HL-60 (cell line): ENCODE data around the gene SECISBP2.

Source experiments
- DNase-seq, 2 experiments: peaks; one replicate each; pipeline ENCODE4 v3.0.0-alpha.2; 2010 to 2020; ENCODE audit warnings: low read depth in 1 of 2, low spot score in 1 of 2
- H3K27ac ChIP-seq: fragments of 250-450 bp; sonication (Bioruptor Pico); replicated peaks from 2 replicates; pipeline ENCODE4 v1.5.1; 2020; ENCODE audit warnings: mild to moderate bottlenecking, moderate library complexity
- H3K27me3 ChIP-seq: fragments of 250-450 bp; sonication (Bioruptor Pico); 2 replicates; pipeline ENCODE4 v1.5.1; 2021; ENCODE audit warnings: mild to moderate bottlenecking, moderate library complexity; ENCODE audit not compliant: insufficient read depth, poor library complexity, severe bottlenecking
- H3K4me3 ChIP-seq: replicated peaks from 2 replicates; pipeline ENCODE4 v1.5.1; 2011; ENCODE audit warnings: mild to moderate bottlenecking, control low read depth, low read length; ENCODE audit not compliant: insufficient read depth
- GABPA ChIP-seq: IDR thresholded peaks from 2 replicates; pipeline ENCODE4 v1.6.1; 2012; ENCODE audit warnings: low read depth
- POLR2AphosphoS5 ChIP-seq: IDR thresholded peaks from 2 replicates; pipeline ENCODE4 v1.6.1; 2012; ENCODE audit warnings: low read depth
- SPI1 ChIP-seq: IDR thresholded peaks from 2 replicates; pipeline ENCODE4 v1.6.1; 2012; ENCODE audit warnings: low read depth, mild to moderate bottlenecking, borderline replicate concordance
- TF ChIP-seq, protein P1 (sequence below): IDR thresholded peaks from 2 replicates; pipeline ENCODE4 v1.6.1; 2012; ENCODE audit warnings: low read depth; ENCODE audit not compliant: insufficient replicate concordance
- TF ChIP-seq, protein P2 (sequence below): IDR thresholded peaks from one replicate; pipeline ENCODE4 v1.5.1; 2011; ENCODE audit warnings: low read length, control low read depth, inconsistent platforms; ENCODE audit not compliant: insufficient read depth

The SECISBP2 gene

DNA sequence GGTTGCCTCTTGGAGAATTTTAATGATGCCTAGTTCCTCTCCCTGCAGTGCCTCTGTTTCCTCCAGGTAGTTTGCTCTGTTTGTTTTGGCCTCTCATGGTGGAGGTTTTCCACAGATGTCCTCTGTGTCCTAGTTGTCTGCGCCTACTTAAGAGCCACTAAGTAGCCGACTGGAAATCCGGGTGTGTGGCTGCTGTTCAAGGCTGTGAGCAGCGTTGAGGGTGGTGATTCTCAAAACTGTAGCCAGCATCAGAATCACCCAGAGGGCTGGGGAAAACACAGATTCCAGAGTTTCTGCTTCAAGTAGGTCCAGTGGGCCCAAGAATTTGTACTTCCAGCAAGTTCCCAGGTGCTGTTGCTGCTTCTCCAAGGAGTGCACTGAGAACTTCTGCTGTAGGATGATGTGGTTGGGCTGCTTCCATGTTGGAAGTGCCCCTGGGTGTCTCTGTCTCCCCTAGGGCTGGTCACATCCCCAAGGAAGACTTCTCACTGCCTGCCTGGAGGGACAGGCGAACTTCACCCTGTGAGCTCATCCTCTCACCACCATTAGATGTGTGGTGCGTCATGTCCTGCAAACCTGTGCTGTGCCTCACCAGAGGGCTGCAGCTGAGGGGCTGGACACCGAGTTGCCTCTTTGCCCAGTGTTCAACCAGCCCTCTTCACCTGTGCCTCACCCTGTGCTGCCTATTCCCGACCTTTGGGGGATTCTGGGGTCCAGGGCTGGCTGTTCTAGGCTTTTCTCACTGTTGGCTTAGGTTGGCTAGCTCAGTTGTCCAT lies 34.8 kb downstream of the SECISBP2 start:
- Histone ChIP-seq H3K27me3 (no peaks in the 10 kb centered on the region), H3K27ac (no peak overlapping the region), H3K4me3 (no peak overlapping the region)
- no peak for DNase-seq
- no peak for TF ChIP-seq POLR2AphosphoS5

DNA sequence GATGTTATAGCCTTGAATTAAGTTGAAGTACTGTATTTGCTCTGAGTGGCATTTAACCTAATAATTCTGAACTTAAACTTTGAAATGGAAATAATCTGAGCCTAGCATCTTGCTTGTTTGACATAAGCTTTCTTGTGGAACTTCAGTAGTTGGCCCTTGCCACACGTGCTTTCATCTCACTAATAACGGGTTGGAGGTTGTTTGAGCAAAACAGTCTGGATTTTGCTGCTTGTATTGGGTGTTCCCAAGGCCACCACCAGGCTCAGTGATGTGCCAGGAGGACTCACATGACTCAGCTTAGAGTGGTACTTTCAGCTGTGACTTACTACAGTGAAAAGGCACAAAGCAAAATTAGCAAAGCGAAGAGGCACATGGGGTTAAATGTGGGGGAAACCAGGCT lies 35.7 kb downstream of the SECISBP2 start:
- TF ChIP-seq, protein P1, sequence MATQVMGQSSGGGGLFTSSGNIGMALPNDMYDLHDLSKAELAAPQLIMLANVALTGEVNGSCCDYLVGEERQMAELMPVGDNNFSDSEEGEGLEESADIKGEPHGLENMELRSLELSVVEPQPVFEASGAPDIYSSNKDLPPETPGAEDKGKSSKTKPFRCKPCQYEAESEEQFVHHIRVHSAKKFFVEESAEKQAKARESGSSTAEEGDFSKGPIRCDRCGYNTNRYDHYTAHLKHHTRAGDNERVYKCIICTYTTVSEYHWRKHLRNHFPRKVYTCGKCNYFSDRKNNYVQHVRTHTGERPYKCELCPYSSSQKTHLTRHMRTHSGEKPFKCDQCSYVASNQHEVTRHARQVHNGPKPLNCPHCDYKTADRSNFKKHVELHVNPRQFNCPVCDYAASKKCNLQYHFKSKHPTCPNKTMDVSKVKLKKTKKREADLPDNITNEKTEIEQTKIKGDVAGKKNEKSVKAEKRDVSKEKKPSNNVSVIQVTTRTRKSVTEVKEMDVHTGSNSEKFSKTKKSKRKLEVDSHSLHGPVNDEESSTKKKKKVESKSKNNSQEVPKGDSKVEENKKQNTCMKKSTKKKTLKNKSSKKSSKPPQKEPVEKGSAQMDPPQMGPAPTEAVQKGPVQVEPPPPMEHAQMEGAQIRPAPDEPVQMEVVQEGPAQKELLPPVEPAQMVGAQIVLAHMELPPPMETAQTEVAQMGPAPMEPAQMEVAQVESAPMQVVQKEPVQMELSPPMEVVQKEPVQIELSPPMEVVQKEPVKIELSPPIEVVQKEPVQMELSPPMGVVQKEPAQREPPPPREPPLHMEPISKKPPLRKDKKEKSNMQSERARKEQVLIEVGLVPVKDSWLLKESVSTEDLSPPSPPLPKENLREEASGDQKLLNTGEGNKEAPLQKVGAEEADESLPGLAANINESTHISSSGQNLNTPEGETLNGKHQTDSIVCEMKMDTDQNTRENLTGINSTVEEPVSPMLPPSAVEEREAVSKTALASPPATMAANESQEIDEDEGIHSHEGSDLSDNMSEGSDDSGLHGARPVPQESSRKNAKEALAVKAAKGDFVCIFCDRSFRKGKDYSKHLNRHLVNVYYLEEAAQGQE: no peak
- no peak for TF ChIP-seq POLR2AphosphoS5
- Histone ChIP-seq H3K27ac (no peak overlapping the region), H3K4me3 (no peak overlapping the region), H3K27me3 (no peaks in the 10 kb centered on the region)
- DNase-seq: no peak

DNA sequence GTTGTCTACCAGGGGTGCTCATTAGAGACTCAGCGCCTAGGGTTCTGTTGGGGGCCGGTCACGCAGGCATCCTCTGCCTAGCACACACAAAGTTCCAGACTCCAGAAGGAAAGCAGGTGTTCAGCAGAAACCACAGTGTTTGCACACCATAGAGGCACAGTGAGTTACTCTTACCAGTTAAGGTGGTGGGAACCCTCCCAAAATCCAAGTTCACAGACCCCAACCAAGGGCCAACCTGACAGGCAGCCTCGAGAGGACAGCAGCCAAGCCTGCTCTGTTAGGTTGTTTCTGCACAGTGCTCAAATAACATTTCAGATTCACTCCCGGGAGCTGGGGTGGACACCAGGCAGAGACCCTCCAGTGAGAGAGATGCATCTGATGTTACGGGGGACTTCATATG lies 36.2 kb downstream of the SECISBP2 start:
- Histone ChIP-seq H3K27me3 (no peaks in the 10 kb centered on the region), H3K4me3 (no peak overlapping the region), H3K27ac (no peak overlapping the region)
- TF ChIP-seq, protein P1: no peak
- TF ChIP-seq POLR2AphosphoS5 (no peak), GABPA (no peak), SPI1 (no peak)
- TF ChIP-seq, protein P2, sequence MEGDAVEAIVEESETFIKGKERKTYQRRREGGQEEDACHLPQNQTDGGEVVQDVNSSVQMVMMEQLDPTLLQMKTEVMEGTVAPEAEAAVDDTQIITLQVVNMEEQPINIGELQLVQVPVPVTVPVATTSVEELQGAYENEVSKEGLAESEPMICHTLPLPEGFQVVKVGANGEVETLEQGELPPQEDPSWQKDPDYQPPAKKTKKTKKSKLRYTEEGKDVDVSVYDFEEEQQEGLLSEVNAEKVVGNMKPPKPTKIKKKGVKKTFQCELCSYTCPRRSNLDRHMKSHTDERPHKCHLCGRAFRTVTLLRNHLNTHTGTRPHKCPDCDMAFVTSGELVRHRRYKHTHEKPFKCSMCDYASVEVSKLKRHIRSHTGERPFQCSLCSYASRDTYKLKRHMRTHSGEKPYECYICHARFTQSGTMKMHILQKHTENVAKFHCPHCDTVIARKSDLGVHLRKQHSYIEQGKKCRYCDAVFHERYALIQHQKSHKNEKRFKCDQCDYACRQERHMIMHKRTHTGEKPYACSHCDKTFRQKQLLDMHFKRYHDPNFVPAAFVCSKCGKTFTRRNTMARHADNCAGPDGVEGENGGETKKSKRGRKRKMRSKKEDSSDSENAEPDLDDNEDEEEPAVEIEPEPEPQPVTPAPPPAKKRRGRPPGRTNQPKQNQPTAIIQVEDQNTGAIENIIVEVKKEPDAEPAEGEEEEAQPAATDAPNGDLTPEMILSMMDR: no peak
- no peak for DNase-seq

DNA sequence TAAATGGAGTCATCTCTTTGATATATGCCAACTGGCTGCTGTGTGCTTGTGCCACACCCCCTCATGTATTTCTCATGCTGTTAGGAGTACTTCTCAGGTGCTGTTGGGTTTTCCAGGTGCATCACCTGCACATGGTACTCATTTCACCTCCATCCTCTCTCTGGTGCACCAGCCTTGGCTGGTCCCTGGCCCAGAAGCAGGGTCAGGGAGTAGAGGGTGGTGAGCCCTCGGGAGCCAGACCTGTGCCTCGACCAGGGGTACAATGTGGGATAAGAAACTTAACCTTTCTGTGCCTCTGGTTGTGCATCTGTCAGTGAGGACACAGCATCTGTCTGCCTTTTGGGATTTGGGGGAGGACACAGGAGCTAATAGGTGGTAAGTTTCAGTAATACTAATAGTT lies 38.5 kb downstream of the SECISBP2 start:
- Histone ChIP-seq H3K4me3 (no peak overlapping the region), H3K27me3 (no peaks in the 10 kb centered on the region), H3K27ac (no peak overlapping the region)
- TF ChIP-seq, protein P1: no peak
- no peak for TF ChIP-seq SPI1
- TF ChIP-seq POLR2AphosphoS5: no peak
- no peak for DNase-seq
